HG02763 (cell line): ENCODE data around the gene FAM118A.
"Not testable (repeated sequence)": the region's sequence is repeated elsewhere in the genome, so short reads cannot be mapped to it uniquely, and the experiment has no call there.

Source experiments
- ATAC-seq: cut with Tn5 transposase; IDR thresholded peaks from one replicate; pipeline ENCODE4 v1.9.1; 2021; ENCODE audit warnings: mild to moderate bottlenecking, moderate library complexity; ENCODE audit not compliant: unreplicated experiment

The FAM118A gene

GRCh38 chr22:45309422-45310227, at the start of gene FAM118A:
TSS of gene FAM118A (plus strand) at chr22:45309934. CDS start at chr22:45322380, 12,446 bp downstream.
- peak; percentile 79 for ATAC-seq

- ATAC-seq, result not testable (repeated sequence)
These were observed 49.4 kb upstream of the FAM118A start for GRCh38 chr22:45260395-45260759.

GRCh38 chr22:45261407-45262088, 48.2 kb upstream of the FAM118A start:
- no peak for ATAC-seq

DNA sequence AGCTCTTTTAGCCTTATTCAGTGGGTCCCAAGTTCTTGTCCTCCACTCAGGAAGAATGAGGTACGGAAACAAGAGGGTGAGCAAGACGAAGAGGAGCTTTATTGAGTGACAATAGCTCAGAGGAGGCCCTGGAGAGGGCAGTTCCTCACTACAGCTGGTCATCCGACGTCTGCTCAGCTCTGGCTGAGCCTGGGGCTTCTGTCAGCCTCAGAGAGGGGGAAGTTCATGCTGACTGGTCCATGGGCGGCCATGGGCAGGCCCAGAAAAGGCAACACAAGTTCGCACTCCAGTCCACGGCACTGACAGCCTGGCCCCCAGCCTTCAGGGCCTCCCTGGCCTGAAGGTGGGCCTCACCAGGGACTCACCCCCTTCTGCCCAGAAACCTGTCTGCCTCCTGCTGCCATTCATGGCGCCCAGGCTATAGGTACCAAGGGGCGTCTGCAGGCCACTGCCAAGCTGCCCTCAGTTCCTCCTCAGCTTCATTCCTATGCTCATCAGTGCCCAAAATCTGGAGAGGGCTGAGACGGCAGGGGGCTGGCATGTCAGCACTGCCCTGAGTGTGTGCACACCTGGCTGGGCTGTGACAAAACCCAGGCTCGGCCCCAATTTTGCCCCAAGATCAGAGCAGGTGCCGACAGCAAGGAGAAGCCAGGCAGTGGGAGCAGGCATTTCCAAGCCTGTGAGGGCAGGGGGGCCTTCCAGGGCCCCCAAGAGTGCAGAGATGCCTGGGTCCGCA, 47.4 kb upstream of the FAM118A start:
- ATAC-seq, result no peak

DNA sequence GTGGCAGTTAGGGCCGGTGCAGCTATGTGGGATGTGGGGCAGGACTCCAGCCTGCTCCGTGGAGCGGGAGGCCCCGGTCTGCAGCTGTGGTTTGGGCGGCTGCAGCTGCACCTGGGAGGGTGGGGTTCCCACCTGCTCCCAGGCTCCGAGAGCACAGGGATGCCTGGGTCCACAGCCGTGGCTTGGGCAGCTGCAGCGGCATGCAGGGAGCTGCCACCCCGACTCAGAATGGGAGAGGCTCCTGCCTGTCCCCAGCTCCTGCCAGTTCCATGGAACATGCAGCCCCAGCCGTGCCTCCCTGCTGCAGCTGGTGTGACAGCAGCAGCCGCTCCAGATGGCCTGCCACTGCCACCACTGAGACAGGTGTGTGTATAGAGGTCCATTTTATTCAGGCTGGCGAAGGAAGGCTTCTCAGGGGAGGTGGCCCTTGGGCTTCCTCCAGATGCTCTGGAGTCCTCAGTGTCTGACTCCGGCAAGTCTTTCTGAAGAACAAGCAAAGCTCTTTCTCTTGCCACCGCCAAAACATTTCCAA, 46.7 kb upstream of the FAM118A start:
- peak; percentile 37 for ATAC-seq

DNA sequence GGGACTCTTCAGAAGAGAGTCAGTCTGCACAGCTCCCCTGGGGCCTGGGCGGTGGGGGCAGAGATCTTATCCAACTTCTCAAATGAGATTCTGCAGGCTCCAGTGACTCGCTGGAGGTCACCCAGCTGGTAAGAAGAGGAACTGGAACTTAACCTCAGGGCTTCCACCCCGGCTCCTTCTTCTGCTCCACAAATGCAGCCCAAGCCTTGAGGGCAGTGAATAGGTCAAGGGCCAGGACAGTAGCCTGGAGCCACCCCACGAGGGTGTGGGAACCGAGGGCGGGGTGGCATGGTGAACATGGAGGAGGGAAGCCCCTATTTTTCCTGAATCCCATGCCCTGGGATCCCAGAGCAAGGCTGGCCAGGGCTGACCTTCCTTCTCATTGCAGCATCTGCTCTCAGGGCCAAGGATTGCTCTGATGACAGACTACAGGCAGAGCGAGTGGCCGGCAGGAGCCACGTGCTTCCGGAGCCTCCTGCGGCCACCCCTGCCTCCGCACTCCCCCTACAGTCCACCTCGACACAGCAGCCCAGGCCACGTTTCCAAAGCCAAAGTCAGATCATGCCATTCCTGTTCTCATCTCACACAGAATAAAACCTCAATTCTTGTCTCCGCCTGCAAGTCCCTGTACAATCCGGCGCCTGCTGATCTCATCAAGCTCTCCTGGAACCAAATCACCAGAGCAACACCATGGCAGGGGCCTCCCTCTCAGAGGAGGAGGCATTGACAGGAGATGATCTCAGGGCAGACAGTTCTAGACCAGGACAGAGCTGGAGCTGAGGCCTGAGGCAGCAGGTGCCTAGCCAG, 46.1 kb upstream of the FAM118A start:
- peak; percentile 63 for ATAC-seq

DNA sequence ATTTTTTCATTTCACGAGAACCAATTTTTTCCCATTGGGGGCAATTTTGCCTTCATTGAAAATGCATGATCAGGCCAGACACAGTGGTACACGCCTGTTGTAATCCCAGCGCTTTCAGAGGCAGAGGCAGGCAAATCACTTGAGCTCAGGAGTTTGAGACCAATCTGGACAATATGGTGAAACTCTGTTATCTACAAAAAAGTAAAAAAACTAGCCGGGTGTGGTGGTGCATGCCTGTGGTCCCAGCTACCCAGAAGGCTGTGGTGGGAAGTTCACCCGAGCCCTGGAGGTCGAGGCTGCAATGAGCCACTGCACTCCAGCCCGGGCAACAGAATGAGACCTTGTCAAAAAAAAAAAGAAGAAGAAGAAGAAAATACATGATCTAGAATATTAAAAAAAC, 44.2 kb upstream of the FAM118A start:
- no peak for ATAC-seq

- ATAC-seq, result peak; percentile 16
These were observed 41.4 kb upstream of the FAM118A start for GRCh38 chr22:45268167-45268957.

DNA sequence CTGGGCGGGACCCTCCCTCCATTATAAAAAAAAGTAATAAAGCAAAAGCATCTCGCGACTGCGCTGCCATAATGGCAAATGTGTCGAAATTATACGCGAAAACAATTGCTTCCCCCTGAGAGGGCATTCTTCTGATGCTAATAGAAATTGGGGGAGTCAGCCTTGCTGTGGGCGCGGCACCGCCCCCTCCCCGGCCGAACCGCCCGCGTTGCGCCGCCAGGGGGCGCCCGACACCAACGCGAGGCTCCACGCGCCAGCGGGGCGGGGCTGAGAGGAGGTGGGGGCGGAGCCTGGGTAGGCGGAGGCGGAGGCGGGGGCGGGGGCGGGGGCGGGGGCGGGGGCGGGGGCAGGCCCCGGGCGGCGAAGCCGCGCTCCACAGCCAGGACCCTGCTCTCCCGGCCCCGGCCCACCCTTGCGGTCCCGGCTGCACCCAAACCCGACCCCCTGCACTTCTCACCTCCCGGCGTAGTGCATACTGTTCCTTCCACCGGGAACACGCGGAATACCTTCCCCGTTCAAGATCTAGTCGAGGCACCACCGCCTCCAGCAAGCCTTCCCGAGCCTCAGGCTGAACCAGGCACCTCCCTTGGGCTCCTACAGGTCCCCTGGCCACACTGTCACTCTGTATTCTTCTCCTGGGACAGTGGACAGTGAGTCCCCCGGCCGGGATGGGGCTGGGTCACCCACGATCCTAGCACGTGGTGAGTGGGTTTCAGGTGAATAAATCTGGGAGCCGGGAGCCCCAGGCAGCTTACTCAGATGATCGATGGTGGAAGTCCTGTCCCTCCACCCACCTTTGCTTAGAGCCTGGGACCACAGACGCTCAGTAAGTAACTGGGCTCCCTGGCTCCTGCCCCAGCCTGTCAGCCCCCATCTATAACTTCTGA, 40.5 kb upstream of the FAM118A start:
- ATAC-seq, result peak; percentile 76

GRCh38 chr22:45270095-45271020, 39.4 kb upstream of the FAM118A start:
- no peak for ATAC-seq

DNA sequence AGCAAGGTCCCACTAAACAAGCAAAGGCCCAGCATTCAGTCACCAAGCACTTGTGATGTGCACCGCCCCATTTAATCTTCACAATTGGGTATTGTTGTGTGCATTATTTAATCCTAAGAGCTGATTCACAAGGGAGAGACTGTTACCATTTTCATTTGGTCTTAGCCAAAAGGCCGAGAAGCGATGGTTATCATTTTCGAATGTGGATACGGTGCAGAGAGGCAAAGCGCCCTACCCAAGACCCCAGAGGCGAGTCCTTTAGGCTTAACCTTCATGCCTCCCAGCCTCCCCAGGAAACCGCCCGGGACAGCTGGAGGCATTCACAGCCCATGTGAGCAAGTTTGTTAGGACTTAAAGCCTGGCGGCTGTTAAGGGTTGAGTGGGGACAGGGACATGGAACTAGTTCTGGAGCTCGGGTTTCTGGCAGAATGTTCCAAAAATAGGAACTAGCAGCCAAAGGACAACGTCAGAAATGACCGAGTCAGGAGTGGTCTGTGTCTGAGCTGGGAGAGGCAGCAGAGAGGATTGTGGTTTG, 38.0 kb upstream of the FAM118A start:
- ATAC-seq, result no peak

GRCh38 chr22:45272498-45272897, 37.2 kb upstream of the FAM118A start:
- no peak for ATAC-seq

GRCh38 chr22:45273452-45274075, 36.2 kb upstream of the FAM118A start:
- ATAC-seq, result no peak

DNA sequence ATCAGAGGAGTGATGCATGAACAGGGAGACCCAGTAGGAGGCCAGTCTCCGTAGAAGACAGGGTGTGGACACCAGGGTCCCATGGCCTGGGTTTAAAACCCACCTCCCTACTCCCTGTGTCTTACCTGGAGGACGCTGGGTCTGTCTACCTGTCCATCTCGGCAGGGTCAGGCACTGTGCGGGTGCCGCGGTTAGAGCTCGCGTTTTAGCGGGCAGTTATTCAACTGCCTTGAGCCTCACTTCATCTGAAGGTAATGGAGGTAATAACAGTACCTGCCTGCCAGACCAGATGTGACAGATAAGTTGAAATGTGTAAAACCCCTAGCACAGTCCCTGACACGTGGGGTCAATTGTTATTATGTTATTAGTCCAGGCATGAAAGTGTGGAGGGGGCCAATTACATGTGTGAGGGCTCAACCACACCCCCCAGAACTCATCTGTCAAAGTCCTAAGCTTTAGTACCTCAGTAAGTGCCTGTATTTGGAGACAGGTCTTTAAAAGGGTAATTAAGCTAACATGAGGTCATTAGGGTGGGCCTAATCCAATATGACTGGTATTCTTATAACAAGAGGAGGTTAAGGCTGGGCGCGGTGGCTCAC, 33.1 kb upstream of the FAM118A start:
- no peak for ATAC-seq

- not testable (repeated sequence) for ATAC-seq
These were observed 32.0 kb upstream of the FAM118A start for GRCh38 chr22:45277720-45278119.

- no peak for ATAC-seq
These were observed 31.6 kb upstream of the FAM118A start for GRCh38 chr22:45278125-45278524.

- no peak for ATAC-seq
These were observed 29.1 kb upstream of the FAM118A start for GRCh38 chr22:45280587-45280980.
